H1 (cell line): ENCODE measurements around the gene IQCH.

Experiments used
- CREB1 ChIP-seq: IDR thresholded peaks from 2 replicates; pipeline ENCODE4 v1.6.1; 2012; ENCODE audit warnings: inconsistent platforms
- EP300 ChIP-seq, 2 experiments: IDR thresholded peaks; 1 replicate in 1 of 2; 2 replicates in 1 of 2; pipeline ENCODE4 v1.6.1; 2011 to 2012; ENCODE audit warnings: low read depth in 2 of 2, low read length in 2 of 2, mild to moderate bottlenecking in 2 of 2, borderline replicate concordance in 1 of 2, inconsistent platforms in 1 of 2, moderate library complexity in 1 of 2
- KDM5A ChIP-seq: fragments of 200-600 bp; IDR thresholded peaks from 2 replicates; pipeline ENCODE4 v1.7.1; 2012; ENCODE audit warnings: mild to moderate bottlenecking, low read length, inconsistent platforms, mixed read lengths
- POLR2A ChIP-seq, 2 experiments: IDR thresholded peaks; 1 replicate in 1 of 2; 2 replicates in 1 of 2; pipeline ENCODE4 v1.6.1; 2011; ENCODE audit warnings: low read depth in 2 of 2, low read length in 2 of 2, mild to moderate bottlenecking in 2 of 2; ENCODE audit errors: control extremely low read depth in 1 of 2
- RAD21 ChIP-seq, 2 experiments: IDR thresholded peaks in 1 of 2; conservative IDR thresholded peaks in 1 of 2; 2 replicates each; pipeline ENCODE4 v1.6.1; 2011; ENCODE audit warnings: low read depth in 2 of 2, low read length in 2 of 2, improper control_type of control experiment in 1 of 2, inconsistent platforms in 1 of 2, mild to moderate bottlenecking in 1 of 2, moderate library complexity in 1 of 2
- RXRA ChIP-seq: IDR thresholded peaks from 2 replicates; pipeline ENCODE4 v1.6.1; 2011; ENCODE audit warnings: low read depth, mild to moderate bottlenecking, low read length, moderate library complexity; ENCODE audit not compliant: insufficient read depth
- SP2 ChIP-seq: IDR thresholded peaks from 2 replicates; pipeline ENCODE4 v1.6.1; 2012; ENCODE audit warnings: mild to moderate bottlenecking, low read length, inconsistent platforms
- TBP ChIP-seq: IDR thresholded peaks from 2 replicates; pipeline ENCODE4 v1.6.1; 2011; ENCODE audit warnings: low read depth, low read length, improper control_type of control experiment
- TCF12 ChIP-seq: IDR thresholded peaks from 2 replicates; pipeline ENCODE4 v1.6.1; 2011; ENCODE audit warnings: low read depth, mild to moderate bottlenecking, low read length
- TEAD4 ChIP-seq: IDR thresholded peaks from 2 replicates; pipeline ENCODE4 v1.6.1; 2012; ENCODE audit warnings: low read depth, low read length, inconsistent platforms, mixed read lengths
- TF ChIP-seq, protein P1 (sequence below), 3 experiments: IDR thresholded peaks; 1 replicate in 2 of 3; 2 replicates in 1 of 3; pipeline versions ENCODE4 v1.5.1 to v1.6.1; 2011; ENCODE audit warnings: low read length in 3 of 3, mild to moderate bottlenecking in 3 of 3, inconsistent platforms in 2 of 3, low read depth in 1 of 3, moderate library complexity in 1 of 3; ENCODE audit not compliant: insufficient read depth in 1 of 3; ENCODE audit errors: control extremely low read depth in 1 of 3

DNA sequence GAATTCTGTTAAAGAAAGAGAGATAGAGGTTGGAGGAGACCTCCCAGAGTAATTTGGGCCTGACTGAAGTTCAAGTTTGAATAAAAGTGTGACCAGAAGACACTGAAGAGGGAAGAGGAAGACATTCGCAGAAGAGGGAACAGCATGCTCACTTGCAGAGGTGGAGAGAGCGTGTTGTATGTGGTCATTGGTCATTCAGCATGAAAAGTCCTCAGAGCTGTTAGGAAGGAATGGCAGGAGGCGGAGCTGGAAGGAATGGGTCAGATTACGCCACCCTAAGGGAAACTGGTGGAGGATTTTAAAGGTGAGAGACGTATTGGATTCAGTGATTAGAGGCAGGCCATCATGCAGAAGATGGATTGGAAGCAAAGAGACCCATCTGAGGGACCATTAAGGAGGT, 41.6 kb downstream of the IQCH start:
- TF ChIP-seq TEAD4 (no peak), TBP (no peak), RXRA (no peak), POLR2A (IDR thresholded peaks at IDR 0.05; ENCODE audit: control extremely low read depth in 1 of 2, low read depth in 2 of 2, low read length in 2 of 2) (no peak), SP2 (no peak), CREB1 (no peak), KDM5A (no peak), RAD21 (IDR thresholded peaks at IDR 0.05 in 1 of 2, conservative IDR thresholded peaks at IDR 0.05 in 1 of 2; ENCODE audit: low read depth in 2 of 2, low read length in 2 of 2) (peak in 1 of 2 experiments; percentile 10; a peak in 2 of 4 replicates), EP300 (IDR thresholded peaks at IDR 0.05; ENCODE audit: borderline replicate concordance in 1 of 2, low read depth in 2 of 2, low read length in 2 of 2) (no peak), TCF12 (no peak)
- TF ChIP-seq, protein P1, sequence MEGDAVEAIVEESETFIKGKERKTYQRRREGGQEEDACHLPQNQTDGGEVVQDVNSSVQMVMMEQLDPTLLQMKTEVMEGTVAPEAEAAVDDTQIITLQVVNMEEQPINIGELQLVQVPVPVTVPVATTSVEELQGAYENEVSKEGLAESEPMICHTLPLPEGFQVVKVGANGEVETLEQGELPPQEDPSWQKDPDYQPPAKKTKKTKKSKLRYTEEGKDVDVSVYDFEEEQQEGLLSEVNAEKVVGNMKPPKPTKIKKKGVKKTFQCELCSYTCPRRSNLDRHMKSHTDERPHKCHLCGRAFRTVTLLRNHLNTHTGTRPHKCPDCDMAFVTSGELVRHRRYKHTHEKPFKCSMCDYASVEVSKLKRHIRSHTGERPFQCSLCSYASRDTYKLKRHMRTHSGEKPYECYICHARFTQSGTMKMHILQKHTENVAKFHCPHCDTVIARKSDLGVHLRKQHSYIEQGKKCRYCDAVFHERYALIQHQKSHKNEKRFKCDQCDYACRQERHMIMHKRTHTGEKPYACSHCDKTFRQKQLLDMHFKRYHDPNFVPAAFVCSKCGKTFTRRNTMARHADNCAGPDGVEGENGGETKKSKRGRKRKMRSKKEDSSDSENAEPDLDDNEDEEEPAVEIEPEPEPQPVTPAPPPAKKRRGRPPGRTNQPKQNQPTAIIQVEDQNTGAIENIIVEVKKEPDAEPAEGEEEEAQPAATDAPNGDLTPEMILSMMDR (IDR thresholded peaks at IDR 0.05; ENCODE audit: control extremely low read depth in 1 of 3, insufficient read depth in 1 of 3, low read depth in 1 of 3, low read length in 3 of 3): no peak
